Upper lobe of right lung (tissue), 1 donor: ENCODE data around the gene ERAS. TPM values are rescaled to one million over a fixed set of nuclear protein-coding genes. Genes with fewer than 3 reads are reported as not detected.

Source experiments
- ATAC-seq: fragments of 200-7000 bp; cut with Tn5 transposase; one replicate; pipeline ENCODE4 v1.9.1; 2020; ENCODE audit warnings: mild to moderate bottlenecking, moderate library complexity
- DNase-seq: peaks from one replicate; pipeline ENCODE4 v3.0.0-alpha.2; 2020
- H3K27ac ChIP-seq: fragments of 200-600 bp; one replicate; pipeline ENCODE4 v1.8.0; 2022
- H3K27me3 ChIP-seq: fragments of 200-600 bp; one replicate; pipeline ENCODE4 v1.8.0; 2022; ENCODE audit warnings: mild to moderate bottlenecking
- H3K36me3 ChIP-seq: fragments of 200-600 bp; one replicate; pipeline ENCODE4 v1.8.0; 2022
- H3K4me1 ChIP-seq: fragments of 200-600 bp; one replicate; pipeline ENCODE4 v1.8.0; 2022
- H3K4me3 ChIP-seq: fragments of 200-600 bp; one replicate; pipeline ENCODE4 v1.8.0; 2022; ENCODE audit warnings: mild to moderate bottlenecking
- H3K9me3 ChIP-seq: fragments of 200-600 bp; one replicate; pipeline ENCODE4 v1.8.0; 2022
- intact Hi-C: fragments of 100-400 bp; cut with DNase I; formaldehyde crosslinking; loops from one replicate; pipeline ENCODE4 v1.11.0; 2022
- long read RNA-seq: library from polyadenylated mRNA; unstranded; transcript quantifications from one replicate; pipeline ENCODE4 v2.0.0, GENCODE V29; 2021
- total RNA-seq: library from RNA; stranded (reverse); fragmentation: NEBNext Ultra II Directional; extraction: Animal tissue kit (Norgen Biotek cat#: 25700); gene quantifications from one replicate; pipeline ENCODE4 v1.2.1, GENCODE V29; 2021
- TF ChIP-seq, protein P1 (sequence below): fragments of 200-600 bp; IDR thresholded peaks from one replicate; pipeline ENCODE4 v1.8.0; 2022; ENCODE audit warnings: antibody characterized with exemption
- donor health status: DM: no; HTN: yes; CAD: no; lungs with severe emphysema.

The ERAS gene, protein sequence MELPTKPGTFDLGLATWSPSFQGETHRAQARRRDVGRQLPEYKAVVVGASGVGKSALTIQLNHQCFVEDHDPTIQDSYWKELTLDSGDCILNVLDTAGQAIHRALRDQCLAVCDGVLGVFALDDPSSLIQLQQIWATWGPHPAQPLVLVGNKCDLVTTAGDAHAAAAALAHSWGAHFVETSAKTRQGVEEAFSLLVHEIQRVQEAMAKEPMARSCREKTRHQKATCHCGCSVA
- total RNA-seq, result not detected
- long read RNA-seq, result 0 reads

DNA sequence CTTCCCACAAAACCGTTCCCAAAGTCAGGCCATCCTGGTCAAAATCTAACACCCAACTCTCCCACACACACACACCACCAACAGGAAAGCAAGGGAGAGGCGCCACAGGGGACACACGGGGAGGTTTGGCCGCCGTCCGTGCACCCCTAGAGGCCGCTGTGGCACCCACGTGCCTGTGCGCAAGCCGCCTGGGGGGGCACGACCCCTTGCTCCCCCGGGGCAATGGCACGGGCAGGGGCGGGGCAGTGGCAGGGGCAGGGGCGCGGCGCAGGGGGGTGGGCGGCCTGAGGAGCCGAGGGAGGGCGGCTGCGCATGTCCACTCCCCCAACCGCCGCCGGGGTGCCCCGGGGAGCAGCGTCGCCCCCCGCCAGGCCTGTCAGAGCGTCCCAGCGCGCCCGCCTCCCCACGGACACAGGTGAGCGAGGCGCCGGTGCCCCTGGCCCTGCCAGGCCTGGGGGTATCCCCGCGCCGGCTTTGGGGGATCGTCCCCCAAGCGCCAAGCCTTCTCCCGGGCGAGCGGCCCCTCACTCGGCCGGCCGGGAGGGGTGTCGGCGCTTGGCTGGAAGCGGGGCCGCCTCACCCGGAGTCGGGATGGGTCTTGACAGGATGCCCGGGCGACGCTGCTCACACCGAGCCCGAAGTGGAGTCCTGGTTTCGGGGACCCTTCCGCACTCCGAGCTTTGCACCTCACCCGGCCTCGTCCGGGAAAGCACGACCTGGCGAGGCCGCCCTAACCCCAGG lies at the start of gene ERAS:
TSS of gene ERAS (plus strand) at position 379 of the 741 bp plus-strand sequence. CDS start 2,611 bp downstream, outside the sequence.
- DNase-seq, result no peak
- no peaks in the 10 kb centered on the region for H3K36me3 ChIP-seq
- no peak for ATAC-seq
- H3K4me1 ChIP-seq, result no peaks in the 10 kb centered on the region
- intact Hi-C loops, result no loop called here
- H3K4me3 ChIP-seq, result no peak within 1 kb of the TSS
- TF ChIP-seq, protein P1, sequence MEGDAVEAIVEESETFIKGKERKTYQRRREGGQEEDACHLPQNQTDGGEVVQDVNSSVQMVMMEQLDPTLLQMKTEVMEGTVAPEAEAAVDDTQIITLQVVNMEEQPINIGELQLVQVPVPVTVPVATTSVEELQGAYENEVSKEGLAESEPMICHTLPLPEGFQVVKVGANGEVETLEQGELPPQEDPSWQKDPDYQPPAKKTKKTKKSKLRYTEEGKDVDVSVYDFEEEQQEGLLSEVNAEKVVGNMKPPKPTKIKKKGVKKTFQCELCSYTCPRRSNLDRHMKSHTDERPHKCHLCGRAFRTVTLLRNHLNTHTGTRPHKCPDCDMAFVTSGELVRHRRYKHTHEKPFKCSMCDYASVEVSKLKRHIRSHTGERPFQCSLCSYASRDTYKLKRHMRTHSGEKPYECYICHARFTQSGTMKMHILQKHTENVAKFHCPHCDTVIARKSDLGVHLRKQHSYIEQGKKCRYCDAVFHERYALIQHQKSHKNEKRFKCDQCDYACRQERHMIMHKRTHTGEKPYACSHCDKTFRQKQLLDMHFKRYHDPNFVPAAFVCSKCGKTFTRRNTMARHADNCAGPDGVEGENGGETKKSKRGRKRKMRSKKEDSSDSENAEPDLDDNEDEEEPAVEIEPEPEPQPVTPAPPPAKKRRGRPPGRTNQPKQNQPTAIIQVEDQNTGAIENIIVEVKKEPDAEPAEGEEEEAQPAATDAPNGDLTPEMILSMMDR, result no peak
- no peaks in the 10 kb centered on the region for H3K9me3 ChIP-seq
- no peak within 1 kb of the TSS for H3K27ac ChIP-seq
- no peaks in the 10 kb centered on the region for H3K27me3 ChIP-seq

DNA sequence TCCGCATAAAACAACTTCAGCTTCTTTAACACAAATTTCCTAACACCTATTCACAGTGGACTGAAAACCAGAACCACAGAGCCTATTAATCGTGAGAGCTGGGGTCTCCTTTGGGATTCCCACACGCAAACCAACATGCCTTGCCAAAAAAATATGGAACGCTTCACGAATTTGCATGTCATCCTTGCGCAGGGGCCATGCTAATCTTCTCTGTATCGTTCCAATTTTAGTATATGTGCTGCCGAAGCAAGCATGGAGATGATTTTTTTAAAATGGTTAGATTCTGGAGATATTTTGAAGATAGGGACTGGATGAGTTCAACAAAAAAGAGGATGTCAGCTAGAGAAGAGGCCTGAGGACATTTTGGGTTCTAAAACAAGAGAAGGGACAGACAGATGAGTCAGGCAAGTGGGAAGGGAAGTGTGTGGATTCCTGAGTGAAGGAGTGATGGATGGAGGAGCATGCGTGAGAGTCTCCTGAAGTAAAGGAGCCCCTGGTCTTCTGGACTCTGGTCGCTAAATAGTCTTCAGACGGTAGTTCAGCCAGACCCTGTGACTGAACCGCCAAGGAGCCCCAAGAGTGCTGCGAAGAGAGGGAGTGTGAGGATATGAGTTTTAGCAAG lies 49.4 kb upstream of the ERAS start:
- Histone ChIP-seq H3K27me3 (no peaks in the 10 kb centered on the region), H3K9me3 (no peaks in the 10 kb centered on the region), H3K4me1 (no peaks in the 10 kb centered on the region), H3K27ac (no peak overlapping the region), H3K4me3 (no peak overlapping the region), H3K36me3 (no peaks in the 10 kb centered on the region)
- TF ChIP-seq, protein P1, result no peak
- ATAC-seq (no peak), DNase-seq (no peak)
- intact Hi-C loops, result no loop called here

DNA sequence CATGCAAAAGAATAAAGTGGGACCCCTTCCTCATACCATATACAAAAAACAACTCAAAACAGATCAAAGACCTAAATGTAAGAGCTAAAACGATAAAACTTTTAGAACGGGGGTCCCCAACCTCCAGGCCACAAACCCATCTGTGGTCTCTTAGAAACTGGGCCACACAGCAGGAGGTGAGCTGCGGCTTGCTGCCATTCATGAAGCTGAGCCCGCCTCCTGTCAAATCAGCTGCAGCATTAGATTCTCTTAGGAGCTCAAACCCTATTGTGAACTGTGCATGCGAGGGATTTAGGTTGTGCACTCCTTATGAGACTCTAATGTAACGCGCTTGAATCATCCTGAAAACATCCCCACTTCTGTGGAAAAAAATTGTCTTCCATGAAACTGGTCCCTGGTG lies 46.9 kb upstream of the ERAS start:
- H3K27me3 ChIP-seq, result no peaks in the 10 kb centered on the region
- no peak for ATAC-seq
- intact Hi-C loops, result no loop called here
- H3K36me3 ChIP-seq, result no peaks in the 10 kb centered on the region
- no peak for DNase-seq
- no peak overlapping the region for H3K27ac ChIP-seq
- no peaks in the 10 kb centered on the region for H3K9me3 ChIP-seq
- TF ChIP-seq, protein P1, result no peak
- H3K4me3 ChIP-seq, result no peak overlapping the region
- H3K4me1 ChIP-seq, result no peaks in the 10 kb centered on the region

DNA sequence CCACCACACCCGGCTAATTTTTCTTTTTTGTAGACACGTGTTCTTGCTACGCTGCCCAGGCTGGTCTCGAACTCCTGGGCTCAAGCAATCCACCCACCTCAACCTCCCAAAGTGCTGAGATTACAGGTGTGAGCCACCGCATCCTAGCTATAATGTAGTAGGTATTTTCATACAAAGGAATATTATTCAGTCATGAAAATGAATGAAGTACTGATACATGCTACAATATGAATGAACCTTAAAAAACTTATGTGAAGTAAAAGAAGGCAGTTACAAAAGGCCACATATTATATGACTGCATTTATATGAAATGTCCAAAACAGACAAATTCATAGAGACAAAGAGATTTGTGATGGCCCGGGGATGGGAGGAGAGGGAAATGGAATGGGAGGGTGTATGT lies 44.6 kb upstream of the ERAS start:
- TF ChIP-seq, protein P1, result no peak
- Histone ChIP-seq H3K9me3 (no peaks in the 10 kb centered on the region), H3K36me3 (no peaks in the 10 kb centered on the region), H3K27me3 (no peaks in the 10 kb centered on the region), H3K4me1 (no peaks in the 10 kb centered on the region), H3K4me3 (no peak overlapping the region), H3K27ac (no peak overlapping the region)
- intact Hi-C loops, result no loop called here
- DNase-seq, result no peak
- no peak for ATAC-seq

DNA sequence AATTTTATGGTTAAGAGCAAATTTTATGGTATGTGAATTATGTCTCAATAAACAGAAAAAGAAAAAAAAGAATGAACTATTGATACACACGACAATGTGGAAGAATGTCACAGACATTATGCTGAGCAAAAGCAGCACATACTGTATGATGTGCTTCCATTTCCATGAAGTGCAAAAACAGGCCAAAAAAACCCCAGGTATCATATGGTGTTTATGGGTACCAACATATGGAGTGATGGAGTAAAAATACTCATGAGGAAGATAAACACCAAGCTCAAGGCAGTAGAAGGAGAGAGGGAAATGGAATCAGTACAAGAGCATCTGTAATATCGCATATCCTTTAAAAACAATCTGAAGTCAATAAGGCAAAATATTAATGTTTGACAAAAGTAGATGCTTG lies 44.1 kb upstream of the ERAS start:
- intact Hi-C loops, result no loop called here
- H3K36me3 ChIP-seq, result no peaks in the 10 kb centered on the region
- TF ChIP-seq, protein P1, result no peak
- no peak for DNase-seq
- H3K9me3 ChIP-seq, result no peaks in the 10 kb centered on the region
- ATAC-seq, result no peak
- H3K27me3 ChIP-seq, result no peaks in the 10 kb centered on the region
- H3K27ac ChIP-seq, result no peak overlapping the region
- no peaks in the 10 kb centered on the region for H3K4me1 ChIP-seq
- no peak overlapping the region for H3K4me3 ChIP-seq
